Measurements from ENCODE around the gene CCDC40. TPM values are rescaled to one million over a fixed set of nuclear protein-coding genes. Genes with fewer than 3 reads are reported as not detected.

Gene CCDC40
- total and polyA plus RNA-seq, 10 of the 15 experiments (the other 5 are each of a cell fraction or from before 2014, with no cell fraction given): 0.06 to 0.10 TPM; not detected in 8

DNA sequence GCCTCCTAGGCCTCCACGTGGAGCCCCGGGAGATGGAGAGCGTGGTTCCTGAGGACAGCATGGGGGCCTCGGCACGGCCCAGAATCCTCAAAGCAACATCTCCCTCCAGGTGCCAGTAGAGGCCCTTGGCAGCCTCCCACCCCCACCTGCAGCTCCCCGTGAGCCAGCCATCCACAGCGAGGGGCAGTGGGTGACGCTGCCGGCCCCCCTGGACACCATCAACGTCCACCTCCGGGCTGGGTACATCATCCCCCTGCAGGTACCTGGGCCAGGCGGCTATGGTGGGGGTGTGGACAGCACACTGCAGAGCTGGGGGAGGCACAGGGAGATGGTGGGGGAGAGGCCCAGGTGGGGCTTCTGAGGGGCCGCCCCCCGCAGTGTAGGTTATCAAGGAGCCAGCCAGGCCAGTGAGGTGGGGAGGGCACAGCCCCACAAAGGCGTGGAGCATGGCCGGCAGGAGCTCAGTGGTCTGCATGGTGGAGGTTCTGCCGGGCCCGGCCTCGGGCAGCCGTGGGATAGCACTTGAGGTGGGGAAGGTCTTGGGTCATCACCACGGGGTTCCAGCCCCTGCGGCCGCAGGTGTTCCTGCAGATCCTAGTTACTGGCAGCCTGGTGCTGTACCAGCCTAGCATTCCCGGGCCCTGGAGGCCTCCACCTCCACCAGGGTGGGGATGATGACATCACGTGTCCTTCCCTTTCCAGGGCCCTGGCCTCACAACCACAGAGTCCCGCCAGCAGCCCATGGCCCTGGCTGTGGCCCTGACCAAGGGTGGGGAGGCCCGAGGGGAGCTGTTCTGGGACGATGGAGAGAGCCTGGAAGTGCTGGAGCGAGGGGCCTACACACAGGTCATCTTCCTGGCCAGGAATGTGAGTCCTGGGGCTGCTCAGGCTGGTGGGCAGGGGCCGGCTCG, 81.3 kb downstream of the CCDC40 start:
- H3K4me3 ChIP-seq: no peak overlapping the region
- no peaks in the 10 kb centered on the region; the same call in 2 of the 3 replicates for H3K9me3 ChIP-seq (replicated peaks; ENCODE audit: control insufficient read depth, insufficient read depth, low read length)
- intact Hi-C loops (cut with micrococcal nuclease; ENCODE audit: unreplicated experiment) (no loop called here), in situ Hi-C loops (cut with MboI) (no loop called here)
- H3K4me1 ChIP-seq (ENCODE audit: control insufficient read depth, insufficient read depth, low read length): no peaks in the 10 kb centered on the region
- DNase-seq (ENCODE audit: low read depth, low spot score) (no peak), ATAC-seq (no peak), FAIRE-seq (no peak)
- H3K9ac ChIP-seq (ENCODE audit: control insufficient read depth, insufficient read depth, low read length): no peak overlapping the region
- ChIA-PET RAD21 (ENCODE audit: unreplicated experiment) (no interaction called here), CTCF (no interaction called here), POLR2A (no interaction called here), SMC1A (ENCODE audit: uncharacterized antibody, unreplicated experiment) (no interaction called here)
- TF ChIP-seq CHD1 (IDR thresholded peaks at IDR 0.05; ENCODE audit: low read depth, low read length) (no peak), TAF1 (IDR thresholded peaks at IDR 0.05; ENCODE audit: borderline replicate concordance, low read depth, low read length) (no peak), POLR2AphosphoS5 (IDR thresholded peaks at IDR 0.05; ENCODE audit: low read length) (no peak), CBX5 (IDR thresholded peaks at IDR 0.05; ENCODE audit: low read depth) (no peak), RELA (IDR thresholded peaks at IDR 0.05; ENCODE audit: borderline replicate concordance, partially characterized antibody) (no peak), SREBF2 (IDR thresholded peaks at IDR 0.05; ENCODE audit: low read length) (no peak), STAT1 (conservative IDR thresholded peaks at IDR 0.05) (no peak), BMI1 (IDR thresholded peaks at IDR 0.05; ENCODE audit: borderline replicate concordance) (no peak), MYB (IDR thresholded peaks at IDR 0.05; ENCODE audit: borderline replicate concordance, low read depth, low read length) (no peak), RCOR1 (conservative IDR thresholded peaks at IDR 0.05; ENCODE audit: low read depth, low read length) (no peak)
- TF ChIP-seq, protein P1, sequence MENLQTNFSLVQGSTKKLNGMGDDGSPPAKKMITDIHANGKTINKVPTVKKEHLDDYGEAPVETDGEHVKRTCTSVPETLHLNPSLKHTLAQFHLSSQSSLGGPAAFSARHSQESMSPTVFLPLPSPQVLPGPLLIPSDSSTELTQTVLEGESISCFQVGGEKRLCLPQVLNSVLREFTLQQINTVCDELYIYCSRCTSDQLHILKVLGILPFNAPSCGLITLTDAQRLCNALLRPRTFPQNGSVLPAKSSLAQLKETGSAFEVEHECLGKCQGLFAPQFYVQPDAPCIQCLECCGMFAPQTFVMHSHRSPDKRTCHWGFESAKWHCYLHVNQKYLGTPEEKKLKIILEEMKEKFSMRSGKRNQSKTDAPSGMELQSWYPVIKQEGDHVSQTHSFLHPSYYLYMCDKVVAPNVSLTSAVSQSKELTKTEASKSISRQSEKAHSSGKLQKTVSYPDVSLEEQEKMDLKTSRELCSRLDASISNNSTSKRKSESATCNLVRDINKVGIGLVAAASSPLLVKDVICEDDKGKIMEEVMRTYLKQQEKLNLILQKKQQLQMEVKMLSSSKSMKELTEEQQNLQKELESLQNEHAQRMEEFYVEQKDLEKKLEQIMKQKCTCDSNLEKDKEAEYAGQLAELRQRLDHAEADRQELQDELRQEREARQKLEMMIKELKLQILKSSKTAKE (IDR thresholded peaks at IDR 0.05; ENCODE audit: low read depth, poor library complexity, severe bottlenecking): no peak
- TF ChIP-seq, protein P2, sequence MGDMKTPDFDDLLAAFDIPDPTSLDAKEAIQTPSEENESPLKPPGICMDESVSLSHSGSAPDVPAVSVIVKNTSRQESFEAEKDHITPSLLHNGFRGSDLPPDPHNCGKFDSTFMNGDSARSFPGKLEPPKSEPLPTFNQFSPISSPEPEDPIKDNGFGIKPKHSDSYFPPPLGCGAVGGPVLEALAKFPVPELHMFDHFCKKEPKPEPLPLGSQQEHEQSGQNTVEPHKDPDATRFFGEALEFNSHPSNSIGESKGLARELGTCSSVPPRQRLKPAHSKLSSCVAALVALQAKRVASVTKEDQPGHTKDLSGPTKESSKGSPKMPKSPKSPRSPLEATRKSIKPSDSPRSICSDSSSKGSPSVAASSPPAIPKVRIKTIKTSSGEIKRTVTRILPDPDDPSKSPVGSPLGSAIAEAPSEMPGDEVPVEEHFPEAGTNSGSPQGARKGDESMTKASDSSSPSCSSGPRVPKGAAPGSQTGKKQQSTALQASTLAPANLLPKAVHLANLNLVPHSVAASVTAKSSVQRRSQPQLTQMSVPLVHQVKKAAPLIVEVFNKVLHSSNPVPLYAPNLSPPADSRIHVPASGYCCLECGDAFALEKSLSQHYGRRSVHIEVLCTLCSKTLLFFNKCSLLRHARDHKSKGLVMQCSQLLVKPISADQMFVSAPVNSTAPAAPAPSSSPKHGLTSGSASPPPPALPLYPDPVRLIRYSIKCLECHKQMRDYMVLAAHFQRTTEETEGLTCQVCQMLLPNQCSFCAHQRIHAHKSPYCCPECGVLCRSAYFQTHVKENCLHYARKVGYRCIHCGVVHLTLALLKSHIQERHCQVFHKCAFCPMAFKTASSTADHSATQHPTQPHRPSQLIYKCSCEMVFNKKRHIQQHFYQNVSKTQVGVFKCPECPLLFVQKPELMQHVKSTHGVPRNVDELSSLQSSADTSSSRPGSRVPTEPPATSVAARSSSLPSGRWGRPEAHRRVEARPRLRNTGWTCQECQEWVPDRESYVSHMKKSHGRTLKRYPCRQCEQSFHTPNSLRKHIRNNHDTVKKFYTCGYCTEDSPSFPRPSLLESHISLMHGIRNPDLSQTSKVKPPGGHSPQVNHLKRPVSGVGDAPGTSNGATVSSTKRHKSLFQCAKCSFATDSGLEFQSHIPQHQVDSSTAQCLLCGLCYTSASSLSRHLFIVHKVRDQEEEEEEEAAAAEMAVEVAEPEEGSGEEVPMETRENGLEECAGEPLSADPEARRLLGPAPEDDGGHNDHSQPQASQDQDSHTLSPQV (IDR thresholded peaks at IDR 0.05): no peak
- no peaks in the 10 kb centered on the region for H3K36me3 ChIP-seq (ENCODE audit: control insufficient read depth in 2 of 2, insufficient read depth in 2 of 2, low read length in 1 of 2)
- H3K27me3 ChIP-seq (replicated peaks in 1 of 2; ENCODE audit: control insufficient read depth in 2 of 2, insufficient read depth in 2 of 2, low read length in 1 of 2): no peaks in the 10 kb centered on the region; a peak in 1 of 4 replicates
- no peaks in the 10 kb centered on the region for H3K79me2 ChIP-seq (ENCODE audit: control insufficient read depth, insufficient read depth, low read length)
- no peak overlapping the region for H3K27ac ChIP-seq (ENCODE audit: control insufficient read depth, insufficient read depth)
- BruUV-seq (replicated peaks): no TSS peak
- H4K20me1 ChIP-seq (ENCODE audit: control insufficient read depth, insufficient read depth): no peaks in the 10 kb centered on the region
- H2AFZ ChIP-seq (ENCODE audit: control insufficient read depth, low read depth, low read length): no peak overlapping the region
- WGBS (ENCODE audit: insufficient coverage, insufficient replicate concordance, low lambda C conversion rate, missing lambda C conversion rate): 42% methylated on average over 29 of the region's 31 CpGs
- no peak overlapping the region for H3K4me2 ChIP-seq (ENCODE audit: control insufficient read depth, insufficient read depth)
